Mononuclear cell (primary cell): ENCODE measurements around the gene HACD1. TPM values are rescaled to one million over a fixed set of nuclear protein-coding genes. Genes with fewer than 3 reads are reported as not detected.

ENCODE experiments used
- H3K27me3 ChIP-seq: 2 replicates; pipeline ENCODE4 v1.6.0; 2011; ENCODE audit warnings: low read length, control low read depth; ENCODE audit not compliant: insufficient read depth
- H3K4me1 ChIP-seq: 2 replicates; pipeline ENCODE4 v1.5.1; 2011; ENCODE audit warnings: mild to moderate bottlenecking, low read length, control low read depth; ENCODE audit not compliant: insufficient read depth
- H3K4me3 ChIP-seq: 2 replicates; pipeline ENCODE4 v1.5.1; 2011; ENCODE audit warnings: mild to moderate bottlenecking, low read length, moderate library complexity
- H3K9me3 ChIP-seq: 2 replicates; pipeline ENCODE4 v1.5.1; 2011; ENCODE audit warnings: low read depth, mild to moderate bottlenecking, control low read depth, low read length
- total RNA-seq: library from RNA; depleted of rRNA; stranded (reverse); fragments of >200 nt; gene quantifications from one replicate; pipeline ENCODE4 v1.2.3, GENCODE V29; 2012

Gene HACD1
- total RNA-seq, 1 donor = 0.84 TPM

DNA sequence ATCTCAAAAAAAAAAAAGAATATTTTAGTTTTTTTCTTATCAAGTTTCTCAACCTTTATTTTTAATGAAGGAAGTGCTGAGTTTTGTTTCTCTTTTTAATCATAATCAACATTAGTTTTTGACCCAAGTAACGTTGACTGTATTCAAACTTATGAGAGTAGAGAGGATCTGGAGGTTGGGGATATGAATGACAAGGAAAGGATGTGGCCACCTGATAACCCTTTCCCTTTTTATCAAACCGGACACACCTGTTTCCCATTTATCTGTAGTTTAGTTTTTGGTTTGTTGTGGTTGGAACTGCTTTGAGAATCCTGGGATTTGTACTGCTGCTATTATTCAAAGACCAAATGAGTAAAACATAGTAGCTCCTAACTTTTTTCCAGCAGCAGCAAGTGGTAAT lies 38.6 kb downstream of the HACD1 start:
- no peaks in the 10 kb centered on the region for H3K4me1 ChIP-seq
- H3K9me3 ChIP-seq = no peaks in the 10 kb centered on the region
- no peaks in the 10 kb centered on the region for H3K27me3 ChIP-seq
- no peak overlapping the region for H3K4me3 ChIP-seq

DNA sequence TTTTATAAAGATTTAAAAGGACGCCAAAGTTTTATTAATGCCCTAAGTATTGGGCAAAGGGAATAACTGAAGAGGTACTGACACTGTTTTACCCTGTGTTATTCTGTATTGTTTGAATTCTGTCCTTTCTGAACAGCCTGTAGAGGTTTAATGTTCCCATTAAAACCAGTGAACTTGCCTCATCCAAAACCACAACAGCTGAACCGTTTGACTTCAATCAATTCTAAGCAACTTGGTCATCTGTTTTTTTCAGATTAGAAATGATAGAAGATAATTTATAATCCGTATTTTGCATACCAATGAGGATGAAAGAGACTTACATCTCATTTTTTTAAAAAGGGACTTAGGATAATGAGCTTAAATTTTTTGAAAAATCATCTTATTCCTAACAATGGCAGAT lies 40.4 kb downstream of the HACD1 start:
- Histone ChIP-seq H3K4me3 (no peak overlapping the region), H3K9me3 (no peaks in the 10 kb centered on the region), H3K27me3 (no peaks in the 10 kb centered on the region), H3K4me1 (no peaks in the 10 kb centered on the region)

DNA sequence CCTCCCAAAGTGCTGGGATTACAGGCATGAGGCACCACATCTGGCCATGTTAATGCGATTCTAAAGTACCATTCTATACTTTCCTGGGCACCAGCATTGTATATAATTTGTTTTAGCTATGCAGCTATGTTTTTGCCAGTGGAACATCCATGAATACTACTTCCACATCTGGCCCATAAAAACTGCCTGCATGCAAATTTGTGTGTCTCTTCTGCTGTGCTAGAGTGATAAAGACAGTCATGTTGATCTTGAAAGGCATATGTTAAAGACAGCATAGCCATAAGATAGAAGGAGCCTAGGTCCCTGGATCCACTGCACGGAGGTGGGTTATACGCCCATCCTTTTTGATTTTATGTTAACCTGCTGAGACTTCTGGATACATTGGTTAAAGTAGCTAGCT lies 52.3 kb downstream of the HACD1 start:
- Histone ChIP-seq H3K4me1 (no peaks in the 10 kb centered on the region), H3K27me3 (no peaks in the 10 kb centered on the region), H3K9me3 (no peaks in the 10 kb centered on the region), H3K4me3 (no peak overlapping the region)

DNA sequence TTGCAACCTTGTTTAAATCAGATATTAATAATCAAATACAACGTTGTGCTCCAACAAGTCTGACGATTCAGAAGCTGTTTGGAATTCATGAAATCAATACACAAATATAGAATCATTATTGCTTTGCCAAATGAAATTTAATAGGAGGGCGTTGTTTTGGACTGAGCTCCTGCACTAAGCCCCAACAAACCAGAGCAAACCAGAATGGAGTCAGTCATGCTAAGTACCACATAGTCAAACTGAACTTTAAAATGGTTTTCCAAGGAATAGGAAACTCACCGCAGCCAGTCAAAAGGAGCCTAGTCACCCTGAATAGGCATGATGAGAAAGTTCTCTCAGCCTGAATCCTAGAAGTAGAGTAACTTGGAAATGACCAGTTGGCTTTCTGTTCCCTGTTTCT lies 53.7 kb downstream of the HACD1 start:
- no peaks in the 10 kb centered on the region for H3K9me3 ChIP-seq

DNA sequence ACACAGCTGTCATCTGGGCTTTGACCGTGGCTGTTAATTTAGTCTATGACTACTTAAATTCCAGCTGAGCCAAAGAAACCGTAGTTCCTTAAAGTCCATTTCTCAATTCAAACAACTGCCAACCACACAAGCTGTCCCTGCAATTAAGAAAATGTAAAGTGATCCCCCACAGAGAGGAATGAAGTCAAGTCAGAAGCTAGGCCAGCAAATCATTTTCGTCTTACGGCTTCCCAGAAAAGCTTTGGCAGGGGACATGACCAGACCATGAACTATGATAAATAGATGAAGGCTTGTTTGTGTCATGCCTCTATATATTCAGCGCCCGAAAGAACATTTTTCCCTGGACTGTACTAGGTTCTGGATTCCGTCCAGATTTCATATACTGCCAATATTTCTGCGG lies 54.6 kb downstream of the HACD1 start:
- Histone ChIP-seq H3K4me1 (no peaks in the 10 kb centered on the region), H3K27me3 (no peaks in the 10 kb centered on the region), H3K4me3 (no peak overlapping the region), H3K9me3 (no peaks in the 10 kb centered on the region)

More for the DNA sequence above, 53.7 kb downstream of the HACD1 start:
- H3K4me3 ChIP-seq = no peak overlapping the region
- no peaks in the 10 kb centered on the region for H3K4me1 ChIP-seq
- H3K27me3 ChIP-seq = no peaks in the 10 kb centered on the region

DNA sequence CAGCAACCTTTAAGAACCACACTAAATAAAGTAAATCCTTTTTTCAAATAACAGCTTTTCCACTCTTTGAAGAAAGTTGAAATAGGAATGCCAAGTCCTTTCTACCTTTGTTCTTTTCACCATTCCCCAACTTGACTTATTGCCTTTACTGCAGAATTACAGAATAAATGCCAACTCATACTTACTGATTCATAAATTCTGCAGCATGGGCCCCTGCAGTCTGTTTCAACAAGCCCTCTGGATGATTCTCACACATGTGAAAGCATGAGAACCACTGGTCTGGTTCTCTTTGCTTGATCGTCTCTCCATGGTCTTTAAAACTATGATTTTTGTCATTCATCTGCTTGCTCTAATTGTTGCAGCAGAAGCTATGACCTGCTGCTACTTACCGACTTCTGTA lies 56.1 kb downstream of the HACD1 start:
- Histone ChIP-seq H3K4me3 (no peak overlapping the region), H3K27me3 (no peaks in the 10 kb centered on the region), H3K4me1 (no peaks in the 10 kb centered on the region), H3K9me3 (no peaks in the 10 kb centered on the region)

DNA sequence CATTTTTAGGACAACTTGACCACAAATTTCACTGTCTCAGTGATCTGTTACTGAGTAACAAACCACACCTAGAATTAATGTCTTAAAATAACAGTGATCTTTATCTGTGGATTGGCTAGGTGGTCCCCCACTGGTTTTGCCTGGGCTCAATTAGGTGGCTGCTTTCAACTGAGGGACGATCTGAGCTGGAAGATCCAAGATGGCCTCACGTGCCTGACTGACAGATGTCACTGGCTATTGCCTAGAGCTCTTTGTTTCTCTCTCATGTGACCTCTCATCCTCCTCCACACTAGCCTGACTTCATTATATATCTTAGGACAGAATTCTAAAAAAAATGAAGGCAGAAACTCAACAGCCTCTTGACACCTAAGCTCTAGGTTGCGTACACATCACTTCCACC lies 59.7 kb downstream of the HACD1 start:
- Histone ChIP-seq H3K9me3 (no peaks in the 10 kb centered on the region), H3K27me3 (no peaks in the 10 kb centered on the region), H3K4me1 (no peaks in the 10 kb centered on the region), H3K4me3 (no peak overlapping the region)

DNA sequence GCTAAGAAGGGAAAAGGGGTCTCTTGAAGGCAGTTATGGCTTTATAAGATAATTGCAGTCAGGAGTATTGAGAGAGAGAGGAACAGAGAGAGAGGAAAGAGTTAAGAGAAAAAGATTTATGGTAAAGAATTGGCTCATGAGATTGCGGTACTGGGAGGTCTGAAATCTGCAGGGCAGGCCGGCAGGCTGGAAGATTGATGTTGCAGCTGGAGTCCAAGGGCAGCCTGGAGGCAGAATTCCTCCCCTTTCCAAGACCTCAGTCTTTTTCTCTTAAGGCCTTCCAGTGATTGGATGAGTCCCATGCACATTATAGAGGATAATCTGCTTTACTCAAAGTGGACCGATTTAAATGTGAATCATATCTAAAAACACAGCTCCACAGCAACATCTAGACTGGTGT lies 68.4 kb downstream of the HACD1 start:
- Histone ChIP-seq H3K4me3 (no peak overlapping the region), H3K27me3 (no peaks in the 10 kb centered on the region)

DNA sequence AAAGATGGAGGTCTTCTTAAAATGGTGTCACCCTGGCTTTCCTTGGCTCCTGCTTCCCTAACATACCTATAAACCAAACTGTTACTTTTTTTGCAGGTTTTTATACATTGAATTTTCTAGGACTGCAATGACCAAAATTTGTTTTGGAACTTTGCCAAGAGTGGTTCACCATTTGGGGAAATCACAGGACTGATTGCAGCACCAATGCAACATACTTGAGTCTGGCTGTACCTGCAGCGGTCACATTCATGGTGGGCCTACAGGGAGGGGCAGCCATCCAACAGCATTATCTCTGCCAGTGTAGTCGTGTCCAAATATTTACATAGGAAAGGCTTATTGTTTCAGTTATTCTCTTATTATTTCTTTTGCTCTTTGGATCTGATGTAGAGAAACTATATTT lies 69.0 kb downstream of the HACD1 start:
- no peaks in the 10 kb centered on the region for H3K9me3 ChIP-seq
- H3K27me3 ChIP-seq = no peaks in the 10 kb centered on the region
- peaks cover 5% of the 10 kb centered on the region for H3K4me1 ChIP-seq
- no peak overlapping the region for H3K4me3 ChIP-seq

More for the DNA sequence above, 68.4 kb downstream of the HACD1 start:
- peaks cover 5% of the 10 kb centered on the region for H3K4me1 ChIP-seq
- H3K9me3 ChIP-seq = no peaks in the 10 kb centered on the region

DNA sequence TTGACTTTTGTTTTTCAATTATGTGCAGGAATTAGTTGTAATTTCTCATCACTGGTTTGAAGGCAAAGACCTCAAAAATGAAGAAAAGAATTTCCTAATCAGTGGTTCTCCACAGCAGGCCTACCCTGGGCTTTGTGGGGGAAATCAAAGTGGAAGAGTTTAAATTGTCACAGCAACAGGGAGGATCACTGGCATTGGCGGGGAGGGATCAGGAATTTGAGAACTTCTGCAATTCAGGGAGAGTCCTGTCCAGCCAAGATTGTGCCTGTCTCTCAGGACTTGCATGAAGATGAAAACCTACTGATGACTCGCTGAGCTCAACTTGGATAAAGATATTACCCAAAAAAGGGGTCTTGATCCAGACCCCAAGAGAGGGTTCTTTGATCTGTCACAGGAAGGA lies 70.1 kb downstream of the HACD1 start:
- no peak overlapping the region for H3K4me3 ChIP-seq
- H3K9me3 ChIP-seq = no peaks in the 10 kb centered on the region
- peaks cover 5% of the 10 kb centered on the region for H3K4me1 ChIP-seq
- H3K27me3 ChIP-seq = no peaks in the 10 kb centered on the region

DNA sequence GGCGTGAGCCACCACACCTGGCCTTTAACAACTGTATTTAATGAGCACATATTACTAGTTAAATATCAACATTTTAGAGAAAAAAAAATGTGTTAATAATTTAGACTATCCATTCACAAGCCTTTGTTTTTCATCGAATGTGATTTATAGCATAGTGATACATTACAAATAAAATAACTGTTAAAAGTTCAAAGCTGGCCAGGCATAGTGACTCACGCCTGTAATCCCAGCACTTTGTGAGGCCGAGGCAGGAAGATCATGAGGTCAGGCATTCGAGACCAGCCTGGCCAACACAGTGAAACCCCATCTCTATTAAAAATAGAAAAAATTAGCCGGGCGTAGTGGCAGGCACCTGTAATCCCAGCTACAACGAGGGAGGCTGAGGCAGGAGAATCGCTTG lies 72.7 kb downstream of the HACD1 start:
- H3K27me3 ChIP-seq = no peaks in the 10 kb centered on the region

More for the DNA sequence above, 72.7 kb downstream of the HACD1 start:
- H3K4me3 ChIP-seq = no peak overlapping the region
- H3K9me3 ChIP-seq = no peaks in the 10 kb centered on the region
- peaks cover 5% of the 10 kb centered on the region for H3K4me1 ChIP-seq

Other genes starting within 250 kb of the HACD1 start
- gene ST8SIA6, start 162.8 kb downstream of the HACD1 start, total RNA-seq = 1.3 TPM
- gene STAM, start 26.8 kb upstream of the HACD1 start, total RNA-seq = 51.2 TPM
- gene TMEM236, start 134.8 kb upstream of the HACD1 start, total RNA-seq = under 0.01 TPM
- 0.21 TPM for gene MRC1, start 192.0 kb upstream of the HACD1 start, total RNA-seq